ENCODE results near the gene SNAPC5. TPM values are rescaled to one million over a fixed set of nuclear protein-coding genes. Genes with fewer than 3 reads are reported as not detected.
A peak's percentile ranks its signal among the peaks of the same experiment; 100 is the strongest.

Gene SNAPC5
- total RNA-seq, 4 donors from 2014 or later: 33.9 to 66.9 (median 44.1) TPM

- peak; percentile 36 for ATAC-seq
- Histone ChIP-seq H3K4me3 (no peak overlapping the region), H3K4me1 (no peaks in the 10 kb centered on the region), H3K27ac (no peak overlapping the region), H3K36me3 (peaks cover 0 to 21% of the 10 kb centered on the region in 2 donors), H3K9me3 (no peaks in the 10 kb centered on the region), H3K27me3 (no peaks in the 10 kb centered on the region)
- WGBS, 2 donors (ENCODE audit: low coverage in 1 of 2): 50 to 56% methylated on average over 1 of the region's 1 CpG
- no peak for TF ChIP-seq POLR2A (IDR thresholded peaks at IDR 0.05)
- TF ChIP-seq POLR2AphosphoS5 (IDR thresholded peaks at IDR 0.05): no peak
- TF ChIP-seq CTCF (IDR thresholded peaks at IDR 0.05): no peak
- no peak for TF ChIP-seq EP300 (IDR thresholded peaks at IDR 0.05)
These were observed 44.5 kb downstream of the SNAPC5 start for GRCh38 chr15:66452971-66453580.

- TF ChIP-seq POLR2AphosphoS5 (IDR thresholded peaks at IDR 0.05): no peak
- TF ChIP-seq POLR2A (IDR thresholded peaks at IDR 0.05): no peak
- TF ChIP-seq EP300 (IDR thresholded peaks at IDR 0.05): no peak
- no peak for TF ChIP-seq CTCF (IDR thresholded peaks at IDR 0.05)
- no peaks in the 10 kb centered on the region for H3K9me3 ChIP-seq
- no peaks in the 10 kb centered on the region for H3K27me3 ChIP-seq
- no peak overlapping the region for H3K27ac ChIP-seq
- H3K4me3 ChIP-seq: no peak overlapping the region
- 74 to 88% methylated on average over 3 to 4 of the region's 4 CpGs for WGBS, 2 donors (ENCODE audit: low coverage in 1 of 2)
- peaks cover 0 to 27% of the 10 kb centered on the region in 2 donors for H3K36me3 ChIP-seq
- no peaks in the 10 kb centered on the region for H3K4me1 ChIP-seq
- ATAC-seq: no peak
These were observed 45.1 kb downstream of the SNAPC5 start for GRCh38 chr15:66452420-66452819.

Small RNA genes lying within 50 kb of the gene (small RNA-seq; reads per million reads assigned to genes)
- gene MIR4512 (0 reads per million in 4 donors), gene RF01159 (0 reads per million in 4 donors), gene SNORD16 (0 reads per million in 4 donors), gene SNORD18A (0 reads per million in 4 donors), gene SNORD18B (0 reads per million in 4 donors), gene SNORD18C (0 reads per million in 4 donors)

Other genes starting within 250 kb of the SNAPC5 start
- gene MEGF11, start 244.0 kb downstream of the SNAPC5 start, total RNA-seq: under 1 TPM in 1 of 4 donors, not detected in 3; 0.08 TPM
- gene DIS3L, start 204.2 kb downstream of the SNAPC5 start, total RNA-seq: 10 to 100 TPM; 33.9 to 40.0 (median 35.2) TPM
- gene TIPIN, start 141.1 kb downstream of the SNAPC5 start, total RNA-seq: 1 to 10 TPM; 2.9 to 9.1 (median 4.3) TPM
- 10 to 100 TPM; 27.7 to 47.1 (median 39.6) TPM for gene MAP2K1, start 110.8 kb downstream of the SNAPC5 start, total RNA-seq
- gene RPL4, start 7.1 kb upstream of the SNAPC5 start, total RNA-seq: 1,000 to 10,000 TPM; 3,015 to 4,496 (median 4,021) TPM
- gene ZWILCH, start 7.6 kb upstream of the SNAPC5 start, total RNA-seq: 1 to 10 TPM; 2.0 to 6.0 (median 2.9) TPM
- gene LCTL, start 68.2 kb upstream of the SNAPC5 start, total RNA-seq: not detected
- 10 to 100 TPM in 3 of 4 donors, 1 to 10 TPM in 1; 9.9 to 11.2 (median 10.9) TPM for gene SMAD6, start 204.5 kb upstream of the SNAPC5 start, total RNA-seq

Measured in gastroesophageal sphincter (tissue), 4 donors.